Measurements from ENCODE around the gene NELFB.

NELFB gene

GRCh38 chr9:137319011-137319738 is 64.0 kb downstream of the NELFB start:
- DNase-seq (ENCODE audit: low read depth) = no peak
- no peak for TF ChIP-seq CTCF (IDR thresholded peaks at IDR 0.05; ENCODE audit: low read length, missing control alignments)
- H3K4me3 ChIP-seq (replicated peaks; ENCODE audit: low read depth, low read length) = no peak overlapping the region

- H3K4me3 ChIP-seq (replicated peaks; ENCODE audit: low read depth, low read length) = no peak overlapping the region
- TF ChIP-seq CTCF (IDR thresholded peaks at IDR 0.05; ENCODE audit: low read length, missing control alignments) = no peak
- no peak for DNase-seq (ENCODE audit: low read depth)
Measured at GRCh38 chr9:137319739-137320551, 64.8 kb downstream of the NELFB start.

GRCh38 chr9:137320555-137321384 is 65.6 kb downstream of the NELFB start:
- no peak overlapping the region for H3K4me3 ChIP-seq (replicated peaks; ENCODE audit: low read depth, low read length)
- DNase-seq (ENCODE audit: low read depth) = no peak
- no peak for TF ChIP-seq CTCF (IDR thresholded peaks at IDR 0.05; ENCODE audit: low read length, missing control alignments)

DNA sequence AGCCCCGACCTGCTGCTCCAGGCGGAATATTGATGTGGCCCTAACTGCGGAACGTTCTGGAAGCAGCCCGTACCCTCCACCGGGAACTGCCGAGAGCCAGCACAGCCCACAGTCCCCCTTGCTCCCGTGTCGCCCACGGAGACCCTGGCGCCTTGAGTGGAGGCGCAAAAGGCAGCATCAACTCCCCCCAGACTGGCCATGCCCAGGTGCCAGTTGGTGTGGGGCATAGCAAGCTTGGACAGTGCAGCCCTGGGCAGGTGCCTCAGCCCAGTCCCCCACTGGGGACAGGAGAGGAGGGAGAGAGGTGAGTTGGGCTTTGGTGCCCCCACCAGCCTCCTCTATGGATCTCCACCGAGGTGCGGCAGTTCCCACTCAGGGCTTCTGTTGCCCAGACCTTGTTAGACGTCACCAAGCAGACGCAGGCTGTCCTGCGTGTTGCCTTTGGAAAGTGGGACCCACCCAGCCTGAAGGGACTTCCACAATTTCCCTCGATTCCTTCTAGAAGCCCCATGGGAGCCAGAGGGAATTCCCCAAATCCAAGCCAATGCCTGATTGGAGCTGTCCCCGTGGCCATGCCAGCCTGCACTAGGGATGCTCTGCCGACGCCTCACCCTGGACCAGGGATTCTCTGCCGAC is 66.7 kb downstream of the NELFB start:
- no peak overlapping the region for H3K4me3 ChIP-seq (replicated peaks; ENCODE audit: low read depth, low read length)
- no peak for DNase-seq (ENCODE audit: low read depth)
- no peak for TF ChIP-seq CTCF (IDR thresholded peaks at IDR 0.05; ENCODE audit: low read length, missing control alignments)

All from fibroblast of pulmonary artery (primary cell).